ENCODE measurements around the gene TRAF3IP1.

- no peak for TF ChIP-seq CTCF (IDR thresholded peaks at IDR 0.05)
- no peak for TF ChIP-seq POLR2A (IDR thresholded peaks at IDR 0.05)
Observed at GRCh38 chr2:238331916-238332315, 11.6 kb downstream of the TRAF3IP1 start.
